Measurements from ENCODE around the gene SRF. TPM values are rescaled to one million over a fixed set of nuclear protein-coding genes. Genes with fewer than 3 reads are reported as not detected.
"Not testable (repeated sequence)": the region's sequence is repeated elsewhere in the genome, so short reads cannot be mapped to it uniquely, and the experiment has no call there.

SRF gene
- total RNA-seq, 2 experiments from 2014 or later: 27.8 to 28.2 TPM

DNA sequence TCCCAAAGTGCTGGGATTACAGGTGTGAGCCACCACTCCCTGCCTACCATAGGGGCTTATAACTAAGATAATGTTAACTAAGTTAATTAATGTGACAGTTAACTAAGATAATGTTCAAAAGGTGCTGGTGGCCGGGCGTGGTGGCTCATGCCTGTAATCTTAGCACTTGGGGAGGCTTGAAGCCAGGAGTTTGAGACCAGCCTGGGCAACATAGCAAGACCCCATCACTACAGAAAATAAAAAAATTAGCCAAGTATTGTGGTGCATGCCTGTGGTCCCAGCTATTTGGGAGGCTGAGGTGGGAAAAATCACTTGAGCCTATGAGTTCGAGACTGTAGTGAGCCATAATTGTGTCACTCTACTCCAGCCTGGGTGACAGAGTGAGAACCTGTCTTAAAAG, 32.8 kb upstream of the SRF start:
- peaks cover 12% of the 10 kb centered on the region for H3K4me1 Mint-ChIP-seq (ENCODE audit: low read depth)
- H3K27ac Mint-ChIP-seq: no peak overlapping the region

DNA sequence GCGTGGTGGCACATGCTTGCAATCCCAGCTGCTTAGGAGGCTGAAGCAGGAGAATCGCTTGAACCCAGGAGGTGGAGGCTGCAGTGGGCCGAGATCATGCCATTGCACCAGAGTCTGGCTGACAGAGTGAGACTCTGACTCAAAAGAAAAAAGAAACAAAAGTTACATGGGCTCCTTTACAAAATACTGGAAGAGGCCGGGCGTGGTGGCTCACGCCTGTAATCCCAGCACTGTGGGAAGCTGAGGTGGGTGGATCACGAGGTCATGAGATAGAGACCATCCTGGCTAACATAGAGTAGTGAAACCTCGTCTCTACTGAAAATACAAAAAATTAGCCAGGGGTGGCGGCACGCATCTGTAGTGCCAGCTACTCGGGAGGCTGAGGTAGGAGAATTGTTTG, 31.1 kb upstream of the SRF start:
- H3K27me3 Mint-ChIP-seq (ENCODE audit: low read depth); H3K36me3 Mint-ChIP-seq (ENCODE audit: low read depth): not testable (repeated sequence)
- CTCF ChIA-PET: interaction anchor here (0.7 kb wide), 1 partner anchor 366 kb away, joined by 4 read pairs; no protein-coding TSS in a partner anchor

More for the DNA sequence above, 32.8 kb upstream of the SRF start:
- CTCF ChIA-PET: no interaction called here
- Mint-ChIP-seq H3K4me3 (no peak overlapping the region), H3K27me3 (ENCODE audit: low read depth) (no peaks in the 10 kb centered on the region), H3K9me3 (no peaks in the 10 kb centered on the region), H3K36me3 (ENCODE audit: low read depth) (no peaks in the 10 kb centered on the region)
- DNase-seq: no peak
- intact Hi-C loops (cut with micrococcal nuclease): no loop called here

DNA sequence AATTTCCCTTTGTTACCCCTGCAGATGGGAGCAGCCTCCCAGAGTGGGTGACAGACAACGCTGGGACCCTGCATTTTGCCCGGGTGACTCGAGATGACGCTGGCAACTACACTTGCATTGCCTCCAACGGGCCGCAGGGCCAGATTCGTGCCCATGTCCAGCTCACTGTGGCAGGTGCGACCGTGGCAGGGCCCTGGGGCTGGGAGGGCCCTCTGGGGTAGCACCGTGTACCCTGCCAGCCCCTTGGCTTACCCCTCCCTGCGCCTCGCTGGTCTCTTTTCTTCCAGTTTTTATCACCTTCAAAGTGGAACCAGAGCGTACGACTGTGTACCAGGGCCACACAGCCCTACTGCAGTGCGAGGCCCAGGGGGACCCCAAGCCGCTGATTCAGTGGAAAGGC, 29.4 kb upstream of the SRF start:
- CTCF ChIA-PET: no interaction called here
- no peaks in the 10 kb centered on the region for H3K36me3 Mint-ChIP-seq (ENCODE audit: low read depth)
- H3K9me3 Mint-ChIP-seq: no peaks in the 10 kb centered on the region
- intact Hi-C loops (cut with micrococcal nuclease): loop anchor here (2.0 kb wide), 1 partner anchor 183 kb away; no protein-coding TSS in a partner anchor
- H3K27me3 Mint-ChIP-seq (ENCODE audit: low read depth): no peaks in the 10 kb centered on the region
- no peak overlapping the region for H3K27ac Mint-ChIP-seq
- no peak overlapping the region for H3K4me3 Mint-ChIP-seq
- DNase-seq: no peak
- H3K4me1 Mint-ChIP-seq (ENCODE audit: low read depth): peaks cover 16% of the 10 kb centered on the region

More for the DNA sequence above, 31.1 kb upstream of the SRF start:
- H3K9me3 Mint-ChIP-seq; H3K27ac Mint-ChIP-seq; intact Hi-C loops (cut with micrococcal nuclease); DNase-seq; H3K4me3 Mint-ChIP-seq: not testable (repeated sequence)
- H3K4me1 Mint-ChIP-seq (ENCODE audit: low read depth): peaks cover 16% of the 10 kb centered on the region

DNA sequence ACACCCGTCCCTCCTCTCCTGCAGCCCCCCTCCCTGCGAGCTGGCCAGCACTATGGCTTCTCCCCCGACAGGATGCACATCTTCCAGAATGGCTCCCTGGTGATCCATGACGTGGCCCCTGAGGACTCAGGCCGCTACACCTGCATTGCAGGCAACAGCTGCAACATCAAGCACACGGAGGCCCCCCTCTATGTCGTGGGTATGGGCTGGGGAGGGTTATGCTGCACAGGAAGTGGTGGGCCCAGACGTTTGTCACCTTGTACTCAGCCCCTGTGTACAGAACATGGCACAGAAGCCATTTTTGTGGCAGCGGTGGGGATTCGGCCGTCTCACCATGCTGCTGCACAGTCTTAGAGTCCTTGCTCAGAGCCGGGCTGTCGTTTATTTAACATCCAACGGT, 29.0 kb upstream of the SRF start:
- Mint-ChIP-seq H3K36me3 (ENCODE audit: low read depth) (no peaks in the 10 kb centered on the region), H3K4me1 (ENCODE audit: low read depth) (peaks cover 16% of the 10 kb centered on the region), H3K27ac (no peak overlapping the region), H3K27me3 (ENCODE audit: low read depth) (no peaks in the 10 kb centered on the region), H3K9me3 (no peaks in the 10 kb centered on the region), H3K4me3 (no peak overlapping the region)
- CTCF ChIA-PET: interaction anchor here (2.2 to 2.5 kb wide), 3 partner anchors 31 to 132 kb away, joined by 5 to 15 read pairs (median 9); partner anchors contain the start of gene RRP36
- no peak for DNase-seq
- intact Hi-C loops (cut with micrococcal nuclease): loop anchor here (2.0 kb wide), 1 partner anchor 183 kb away; no protein-coding TSS in a partner anchor

DNA sequence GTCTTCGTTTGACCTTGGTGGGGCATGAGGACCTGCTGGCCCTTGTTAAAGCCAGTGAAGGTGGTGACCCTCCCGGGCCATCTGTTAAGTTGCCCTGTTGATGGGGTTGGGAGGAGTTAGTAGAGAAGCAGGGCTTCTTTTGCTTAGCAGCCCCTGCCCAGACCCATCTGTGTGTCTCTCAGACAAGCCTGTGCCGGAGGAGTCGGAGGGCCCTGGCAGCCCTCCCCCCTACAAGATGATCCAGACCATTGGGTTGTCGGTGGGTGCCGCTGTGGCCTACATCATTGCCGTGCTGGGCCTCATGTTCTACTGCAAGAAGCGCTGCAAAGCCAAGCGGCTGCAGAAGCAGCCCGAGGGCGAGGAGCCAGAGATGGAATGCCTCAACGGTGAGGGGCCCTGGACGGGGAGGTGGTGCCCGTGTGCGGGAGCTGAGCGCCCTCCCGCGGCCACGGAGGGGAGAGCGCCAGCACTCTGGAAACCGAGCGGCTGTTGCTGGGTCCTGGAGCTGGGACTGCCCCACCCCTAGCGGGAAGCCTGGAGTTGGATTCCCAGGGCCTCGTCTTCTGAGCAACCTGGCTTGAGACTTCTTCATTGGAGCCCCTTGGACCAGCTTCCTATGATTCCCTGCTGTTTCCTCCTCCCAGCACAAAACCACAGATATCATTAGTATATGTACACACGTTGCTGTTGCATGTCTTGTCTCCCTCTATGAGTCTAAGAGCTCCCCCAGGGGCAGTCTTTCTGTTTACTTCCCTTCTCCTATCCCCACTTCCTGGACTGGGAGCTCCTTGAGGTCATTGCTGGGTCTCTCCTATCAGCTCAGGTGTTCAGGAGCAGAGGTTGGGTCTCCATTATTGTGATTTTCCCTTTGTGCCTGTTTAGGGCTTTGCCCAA, 27.6 kb upstream of the SRF start:
- CTCF ChIA-PET: interaction anchor here (0.6 to 2.5 kb wide), 58 partner anchors 9 to 534 kb away, joined by 3 to 25 read pairs (median 4); partner anchors contain the start of genes CNPY3, CUL7, GNMT and KLC4
- H3K27ac Mint-ChIP-seq: no peak overlapping the region
- intact Hi-C loops (cut with micrococcal nuclease): loop anchor here (1.0 to 2.0 kb wide), 6 partner anchors 73 to 242 kb away; no protein-coding TSS in a partner anchor

DNA sequence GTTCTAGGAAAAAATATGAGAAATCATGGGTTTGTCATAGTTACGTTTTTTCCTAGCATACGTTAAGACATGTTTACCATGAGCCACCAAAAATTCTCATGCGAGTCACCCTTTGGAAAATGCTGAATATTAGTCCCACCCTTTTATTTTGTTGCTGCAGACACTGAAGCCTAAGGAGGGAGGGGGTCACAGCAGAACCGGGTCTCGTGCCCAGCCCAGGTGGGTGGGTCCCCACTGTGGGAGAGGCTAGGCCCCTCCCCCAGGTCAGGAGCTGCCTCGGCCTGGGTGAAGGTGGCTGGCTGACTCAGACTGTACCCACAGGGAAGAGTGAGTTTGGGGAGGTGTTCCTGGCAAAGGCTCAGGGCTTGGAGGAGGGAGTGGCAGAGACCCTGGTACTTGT, 26.2 kb upstream of the SRF start:
- no peaks in the 10 kb centered on the region for H3K36me3 Mint-ChIP-seq (ENCODE audit: low read depth)
- H3K27me3 Mint-ChIP-seq (ENCODE audit: low read depth): no peaks in the 10 kb centered on the region
- intact Hi-C loops (cut with micrococcal nuclease): no loop called here

More for the DNA sequence above, 27.6 kb upstream of the SRF start:
- Mint-ChIP-seq H3K36me3 (ENCODE audit: low read depth) (no peaks in the 10 kb centered on the region), H3K4me3 (no peak overlapping the region), H3K4me1 (ENCODE audit: low read depth) (peaks cover 16% of the 10 kb centered on the region), H3K27me3 (ENCODE audit: low read depth) (no peaks in the 10 kb centered on the region), H3K9me3 (no peaks in the 10 kb centered on the region)
- DNase-seq: peak; percentile 83

DNA sequence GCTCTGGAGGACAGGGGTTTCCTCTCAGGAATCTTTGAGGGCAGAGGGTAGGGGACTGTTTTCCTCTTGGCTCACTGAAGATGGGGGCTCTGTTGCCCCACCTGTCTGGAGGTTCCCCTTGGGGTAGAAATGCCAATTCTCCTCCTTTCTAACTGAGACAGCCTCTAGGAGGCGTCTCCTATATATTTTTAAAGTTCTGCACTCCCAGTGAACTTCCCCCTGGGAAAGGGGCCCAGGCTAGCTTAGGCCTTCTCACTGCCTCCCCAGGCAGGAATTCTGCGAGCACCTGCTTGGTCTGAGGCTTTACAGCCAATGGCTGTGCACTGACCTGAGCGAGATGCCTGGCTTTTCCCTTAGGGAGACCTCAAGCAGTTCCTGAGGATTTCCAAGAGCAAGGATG, 24.8 kb upstream of the SRF start:
- H3K4me1 Mint-ChIP-seq (ENCODE audit: low read depth): peaks cover 16% of the 10 kb centered on the region
- DNase-seq: no peak
- no peaks in the 10 kb centered on the region for H3K36me3 Mint-ChIP-seq (ENCODE audit: low read depth)
- no peak overlapping the region for H3K27ac Mint-ChIP-seq
- intact Hi-C loops (cut with micrococcal nuclease): no loop called here
- no peak overlapping the region for H3K4me3 Mint-ChIP-seq
- H3K27me3 Mint-ChIP-seq (ENCODE audit: low read depth): no peaks in the 10 kb centered on the region
- CTCF ChIA-PET: interaction anchor here (0.5 kb wide), 1 partner anchor 225 kb away, joined by 5 read pairs; no protein-coding TSS in a partner anchor
- no peaks in the 10 kb centered on the region for H3K9me3 Mint-ChIP-seq

More for the DNA sequence above, 26.2 kb upstream of the SRF start:
- DNase-seq: no peak
- no peaks in the 10 kb centered on the region for H3K9me3 Mint-ChIP-seq
- CTCF ChIA-PET: interaction anchor here (1.2 to 1.3 kb wide), 2 partner anchors 171 to 231 kb away, joined by 3 read pairs; no protein-coding TSS in a partner anchor
- peaks cover 16% of the 10 kb centered on the region for H3K4me1 Mint-ChIP-seq (ENCODE audit: low read depth)
- H3K27ac Mint-ChIP-seq: no peak overlapping the region
- H3K4me3 Mint-ChIP-seq: no peak overlapping the region

DNA sequence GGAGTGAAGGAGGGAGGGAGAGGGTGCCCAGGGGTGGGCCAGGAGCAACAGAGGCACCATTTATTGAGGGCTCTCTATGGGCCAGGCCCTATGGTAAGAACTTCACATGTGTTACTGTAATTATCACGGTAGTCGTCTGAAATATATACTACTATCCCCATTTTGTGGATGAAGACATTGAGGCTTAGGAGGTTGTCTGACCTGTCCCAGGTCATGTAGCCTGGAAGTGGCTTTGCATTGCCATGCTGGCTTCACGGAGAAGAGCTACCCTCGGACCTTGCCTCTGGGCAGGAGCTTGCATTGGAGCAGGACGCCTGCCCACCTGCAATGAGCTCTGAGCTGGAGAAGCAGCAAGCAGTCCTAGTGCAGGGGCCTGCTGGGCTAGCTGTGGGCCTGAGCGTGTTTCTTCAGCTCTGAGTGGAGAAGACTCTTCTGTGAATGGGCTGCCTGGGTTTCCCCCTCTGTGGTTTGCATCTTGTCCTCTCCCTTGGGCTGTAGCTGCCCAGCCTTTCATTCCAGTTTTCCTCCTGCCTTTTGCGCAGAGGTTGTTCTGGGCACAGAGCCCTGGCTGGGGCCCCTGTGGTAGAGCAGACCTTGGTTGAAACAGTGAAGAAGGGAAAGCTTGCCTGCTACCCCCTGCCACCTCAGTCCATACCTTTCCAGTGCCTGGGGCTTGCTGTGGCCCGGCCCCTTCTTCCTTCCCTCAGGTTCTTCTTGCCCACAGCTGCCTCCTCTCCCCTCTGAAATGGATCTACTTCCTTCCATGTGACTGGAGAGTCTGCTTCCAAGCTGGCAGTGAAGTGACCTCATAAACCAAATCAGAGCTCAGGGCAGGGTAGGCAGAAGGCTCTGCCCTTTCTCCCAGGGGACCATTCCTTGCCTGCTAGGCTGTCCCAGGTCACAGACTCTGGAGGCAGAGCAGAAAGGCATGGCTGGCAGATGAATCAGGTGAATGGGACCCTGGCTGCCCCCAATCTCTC, 24.1 kb upstream of the SRF start:
- CTCF ChIA-PET: interaction anchor here (0.5 to 0.8 kb wide), 2 partner anchors 226 to 246 kb away, joined by 3 to 5 read pairs; no protein-coding TSS in a partner anchor
- no peak overlapping the region for H3K4me3 Mint-ChIP-seq
- H3K27me3 Mint-ChIP-seq (ENCODE audit: low read depth): no peaks in the 10 kb centered on the region
- H3K4me1 Mint-ChIP-seq (ENCODE audit: low read depth): peaks cover 16% of the 10 kb centered on the region
- H3K27ac Mint-ChIP-seq: no peak overlapping the region
- DNase-seq: no peak
- no peaks in the 10 kb centered on the region for H3K36me3 Mint-ChIP-seq (ENCODE audit: low read depth)
- no peaks in the 10 kb centered on the region for H3K9me3 Mint-ChIP-seq
- intact Hi-C loops (cut with micrococcal nuclease): no loop called here

DNA sequence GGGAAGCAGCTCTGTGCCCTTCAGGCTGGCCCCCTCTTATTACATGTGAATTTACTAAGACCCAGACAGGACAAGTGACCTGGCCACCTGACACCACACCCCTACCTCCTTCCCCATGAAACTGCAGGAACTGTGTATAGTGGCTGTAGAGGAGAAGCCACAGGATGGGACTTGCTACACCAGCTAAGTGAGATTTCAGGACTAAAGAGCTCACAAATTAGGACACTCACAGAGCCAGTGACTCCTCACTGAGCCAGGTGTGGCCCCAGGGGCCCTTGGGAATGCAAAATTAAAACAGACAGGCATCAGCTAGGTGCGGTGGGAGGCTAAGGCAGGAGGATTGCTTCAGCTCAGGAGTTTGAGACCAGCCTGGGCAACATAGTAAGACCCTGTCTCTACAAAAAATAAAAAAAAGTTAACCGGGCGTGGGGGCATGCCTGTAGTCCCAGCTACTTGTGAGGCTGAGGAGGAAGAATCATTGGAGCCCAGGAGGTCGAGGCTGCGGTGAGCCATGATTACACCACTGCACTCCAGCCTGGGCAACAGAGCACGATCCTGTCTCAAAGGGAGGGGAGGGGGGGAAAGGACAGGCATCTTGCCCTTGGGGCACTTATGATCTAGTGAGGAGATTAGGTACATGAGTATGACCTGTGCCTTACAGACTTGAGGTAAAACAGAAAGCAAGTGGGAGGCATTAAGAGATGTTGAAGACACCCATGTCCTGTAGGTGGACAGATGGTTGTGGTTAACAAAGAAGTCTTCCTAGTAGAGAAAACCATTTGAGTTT, 23.2 kb upstream of the SRF start:
- no peak for DNase-seq
- Mint-ChIP-seq H3K27ac (no peak overlapping the region), H3K27me3 (ENCODE audit: low read depth) (no peaks in the 10 kb centered on the region), H3K36me3 (ENCODE audit: low read depth) (no peaks in the 10 kb centered on the region), H3K9me3 (no peaks in the 10 kb centered on the region), H3K4me3 (no peak overlapping the region), H3K4me1 (ENCODE audit: low read depth) (peaks cover 8% of the 10 kb centered on the region)
- CTCF ChIA-PET: interaction anchor here (0.8 kb wide), 1 partner anchor 247 kb away, joined by 3 read pairs; no protein-coding TSS in a partner anchor
- intact Hi-C loops (cut with micrococcal nuclease): no loop called here

DNA sequence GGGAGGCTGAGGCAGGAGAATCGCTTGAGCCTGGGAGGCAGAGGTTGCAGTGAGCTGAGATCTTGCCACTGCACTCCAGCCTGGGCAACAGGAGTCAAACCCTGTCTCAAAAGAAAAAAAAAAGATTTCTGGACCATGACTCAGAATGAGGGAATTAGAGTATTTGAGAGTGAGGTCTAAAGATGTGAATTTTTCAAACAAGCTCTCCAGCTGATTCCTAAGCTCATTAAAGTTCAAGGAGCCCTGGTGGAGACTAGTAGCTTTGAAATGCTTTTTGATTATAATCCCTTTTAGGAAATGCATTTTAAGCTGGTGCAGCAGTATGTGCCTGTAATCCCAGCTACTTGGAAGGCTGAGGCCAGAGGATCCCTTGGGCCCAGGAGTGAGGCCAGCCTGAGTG, 21.8 kb upstream of the SRF start:
- Mint-ChIP-seq H3K4me3 (no peak overlapping the region), H3K27ac (no peak overlapping the region)

DNA sequence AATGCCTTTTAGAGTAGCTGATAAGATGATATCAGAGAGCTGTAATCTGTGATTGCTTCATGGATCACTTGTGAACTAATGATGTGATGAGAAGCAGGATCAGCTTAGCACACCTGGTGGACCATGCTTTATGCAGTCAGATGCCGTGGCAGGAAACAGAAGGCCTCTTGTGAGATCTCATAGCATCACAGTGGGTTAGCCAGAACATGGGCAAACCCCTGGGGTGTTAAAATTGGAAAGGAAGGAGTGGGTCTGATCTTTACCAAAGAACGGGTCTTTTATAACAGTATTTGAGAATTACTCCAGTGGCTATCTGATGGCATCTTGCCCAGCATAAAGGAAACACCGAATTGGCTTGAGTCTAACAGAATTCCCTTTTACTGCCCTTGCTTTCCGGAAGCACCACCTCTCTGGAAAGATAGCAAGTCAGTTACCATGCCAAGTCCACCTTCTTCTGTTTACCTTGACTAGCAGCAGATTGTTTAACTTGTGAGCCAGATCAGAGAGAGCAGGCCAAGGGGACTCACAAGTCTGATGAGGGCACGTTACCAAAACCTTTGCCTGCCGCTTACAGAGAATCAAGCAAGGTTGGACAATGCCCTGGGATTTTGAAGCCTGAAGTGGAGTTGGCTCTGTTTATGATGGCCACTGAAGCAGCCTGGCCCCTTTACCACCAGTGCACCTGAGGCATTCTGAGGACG, 20.9 kb upstream of the SRF start:
- no peaks in the 10 kb centered on the region for H3K9me3 Mint-ChIP-seq
- no peaks in the 10 kb centered on the region for H3K36me3 Mint-ChIP-seq (ENCODE audit: low read depth)
- no peak for DNase-seq
- H3K27ac Mint-ChIP-seq: no peak overlapping the region
- CTCF ChIA-PET: interaction anchor here (0.8 to 1.2 kb wide), 2 partner anchors 37 to 186 kb away, joined by 3 to 4 read pairs; no protein-coding TSS in a partner anchor
- H3K27me3 Mint-ChIP-seq (ENCODE audit: low read depth): no peaks in the 10 kb centered on the region
- H3K4me3 Mint-ChIP-seq: no peak overlapping the region
- intact Hi-C loops (cut with micrococcal nuclease): no loop called here
- no peaks in the 10 kb centered on the region for H3K4me1 Mint-ChIP-seq (ENCODE audit: low read depth)

More for the DNA sequence above, 21.8 kb upstream of the SRF start:
- no peak for DNase-seq
- Mint-ChIP-seq H3K4me1 (ENCODE audit: low read depth) (no peaks in the 10 kb centered on the region), H3K36me3 (ENCODE audit: low read depth) (no peaks in the 10 kb centered on the region), H3K9me3 (no peaks in the 10 kb centered on the region), H3K27me3 (ENCODE audit: low read depth) (no peaks in the 10 kb centered on the region)
- intact Hi-C loops (cut with micrococcal nuclease): no loop called here
- CTCF ChIA-PET: interaction anchor here (0.8 to 1.2 kb wide), 2 partner anchors 36 to 185 kb away, joined by 3 to 4 read pairs; no protein-coding TSS in a partner anchor
